A673 (cell line): Measurements from ENCODE around the gene DFFB.

Experiments used
- CTCF ChIP-seq: fragments of 300-800, 200-600 bp; sonication (generic); conservative IDR thresholded peaks from 2 replicates; pipeline ENCODE4 v1.5.1; 2017; ENCODE audit warnings: low read depth, mild to moderate bottlenecking, antibody characterized with exemption, low read length, moderate library complexity, mixed read lengths
- EZH2 ChIP-seq: fragments of 200-600 bp; sonication (generic); IDR thresholded peaks from 2 replicates; pipeline ENCODE4 v1.6.1; 2017; ENCODE audit warnings: borderline replicate concordance, low read depth, mild to moderate bottlenecking, mixed read lengths, antibody characterized with exemption, low read length; ENCODE audit not compliant: poor library complexity, severe bottlenecking

- TF ChIP-seq CTCF = no peak
- no peak for TF ChIP-seq EZH2
These were observed 42.3 kb upstream of the DFFB start for GRCh38 chr1:3814771-3815561.
